SU-DHL-6 (cell line): Measurements from ENCODE around the gene TAF11L13.

Experiments
- CTCF ChIP-seq: fragments of 200-600 bp; sonication (generic); IDR thresholded peaks from one replicate; pipeline ENCODE4 v1.5.1; 2017; ENCODE audit warnings: antibody characterized with exemption, mild to moderate bottlenecking, low read length, moderate library complexity; ENCODE audit not compliant: insufficient read depth, poor library complexity, severe bottlenecking
- EZH2phosphoT487 ChIP-seq: fragments of 200-600 bp; sonication (generic), shearing (Covaris generic); conservative IDR thresholded peaks from 2 replicates; pipeline ENCODE4 v1.6.1; 2018; ENCODE audit warnings: mild to moderate bottlenecking, antibody characterized with exemption, low read length, moderate library complexity, mixed read lengths

GRCh38 chr5:17614872-17615605 lies 16.8 kb upstream of the TAF11L13 start:
- no peak for TF ChIP-seq CTCF
- TF ChIP-seq EZH2phosphoT487: no peak
